ENCODE measurements around the gene SAPCD1.
"Not testable (repeated sequence)": the region's sequence is repeated elsewhere in the genome, so short reads cannot be mapped to it uniquely, and the experiment has no call there.

The SAPCD1 gene

GRCh38 chr6:31806470-31807272, 44.2 kb downstream of the SAPCD1 start, which contains the start of gene LSM2:
Gene LSM2 (minus strand): TSS chr6:31806966. CDS start chr6:31806757, 209 bp downstream.
- DNase-seq, result peak; percentile 98

- not testable (repeated sequence) for DNase-seq
Observed at GRCh38 chr6:31808599-31808998, 46.1 kb downstream of the SAPCD1 start.

- DNase-seq, result no peak
Observed at GRCh38 chr6:31811645-31812044, 49.2 kb downstream of the SAPCD1 start.

- no peak for DNase-seq
Observed at GRCh38 chr6:31813465-31813849, 51.0 kb downstream of the SAPCD1 start.

Data from activated CD4-positive, alpha-beta T cell treated with anti-CD3 and anti-CD28 coated beads, Interleukin-2, amount 50 U/mL, for 16 hours (primary cell).